ENCODE measurements around the gene RNF43.

RNF43 gene

DNA sequence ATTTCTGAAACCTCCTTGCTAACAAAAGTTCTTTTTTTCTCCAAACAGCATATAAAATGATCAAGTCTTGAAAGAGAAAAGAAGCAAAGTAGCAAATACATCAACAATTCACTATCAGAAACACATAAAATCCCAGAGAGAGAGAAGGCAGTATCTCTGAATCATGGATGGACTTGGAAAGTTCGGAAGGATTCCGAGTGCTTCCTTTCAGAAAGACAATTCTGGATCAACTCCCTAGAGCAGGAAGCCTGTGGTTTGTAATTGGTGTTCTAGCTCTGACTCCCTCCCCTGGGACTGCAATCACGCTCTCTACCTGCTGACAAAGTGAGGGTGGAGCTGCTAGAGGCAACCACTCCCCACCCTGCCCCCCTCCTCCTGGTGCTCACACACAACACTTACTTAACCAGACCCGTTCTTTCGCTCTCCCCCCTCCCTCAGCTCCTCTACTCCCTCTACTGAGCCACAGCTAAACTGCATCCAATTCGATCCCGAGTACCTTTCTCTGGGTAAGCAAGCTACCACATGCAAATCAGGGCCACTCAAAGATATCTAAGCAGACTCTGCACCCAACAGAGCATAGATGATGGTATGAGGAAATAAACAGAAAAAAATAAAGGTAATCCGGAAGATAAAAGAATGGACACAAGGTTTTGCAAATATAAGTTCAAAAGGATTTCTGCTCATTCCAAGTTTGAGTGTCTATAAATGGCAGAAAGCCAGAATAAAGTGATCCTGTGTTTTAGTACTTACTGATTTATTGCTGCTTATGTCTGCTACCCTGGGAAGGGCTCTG, at the start of gene RNF43:
Gene RNF43 (minus strand): TSS at position 235 of the 793 bp plus-strand sequence. CDS start 1,957 bp downstream, outside the sequence.
- DNase-seq (ENCODE audit: low read depth in 2 of 2) = peak; percentile 50 to 71

DNA sequence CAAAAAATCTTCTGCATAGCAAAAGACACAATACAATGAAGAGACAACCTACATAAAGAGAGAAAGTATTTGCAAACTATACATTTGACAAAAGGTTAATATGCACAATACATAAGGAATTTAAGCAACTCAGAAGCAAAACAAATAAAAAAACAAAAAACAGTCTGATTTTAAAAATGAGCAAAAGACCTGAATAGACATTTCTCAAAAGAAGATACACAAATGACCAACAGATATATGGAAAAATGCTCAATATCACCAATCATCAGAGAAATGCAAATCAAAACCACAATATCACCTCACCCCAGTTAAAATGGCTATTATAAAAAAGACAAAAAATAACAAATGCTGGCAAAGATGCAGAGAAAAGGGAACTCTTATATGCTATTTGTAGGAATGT, 38.2 kb upstream of the RNF43 start:
- DNase-seq (ENCODE audit: low read depth in 2 of 2) = no peak

DNA sequence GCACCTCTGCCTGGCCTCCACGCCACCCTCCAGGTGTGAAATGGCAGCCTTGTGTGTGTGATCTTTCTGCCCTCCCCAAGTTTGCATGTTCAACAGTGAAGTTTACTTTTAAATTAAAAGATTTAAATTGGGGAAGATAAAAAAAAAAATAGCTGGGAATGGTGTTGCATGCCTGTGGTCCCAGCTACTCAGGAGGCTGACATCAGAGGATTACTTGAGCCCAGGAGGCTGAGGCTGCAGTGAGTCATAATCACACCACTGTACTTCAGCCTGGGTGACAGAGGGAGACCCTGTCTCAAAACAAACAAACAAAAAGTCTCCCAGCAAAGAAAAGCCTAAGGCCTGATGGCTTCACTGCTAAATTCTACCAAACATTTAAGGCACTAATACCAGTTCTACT, 35.4 kb upstream of the RNF43 start:
- DNase-seq (ENCODE audit: low read depth in 2 of 2) = no peak

DNA sequence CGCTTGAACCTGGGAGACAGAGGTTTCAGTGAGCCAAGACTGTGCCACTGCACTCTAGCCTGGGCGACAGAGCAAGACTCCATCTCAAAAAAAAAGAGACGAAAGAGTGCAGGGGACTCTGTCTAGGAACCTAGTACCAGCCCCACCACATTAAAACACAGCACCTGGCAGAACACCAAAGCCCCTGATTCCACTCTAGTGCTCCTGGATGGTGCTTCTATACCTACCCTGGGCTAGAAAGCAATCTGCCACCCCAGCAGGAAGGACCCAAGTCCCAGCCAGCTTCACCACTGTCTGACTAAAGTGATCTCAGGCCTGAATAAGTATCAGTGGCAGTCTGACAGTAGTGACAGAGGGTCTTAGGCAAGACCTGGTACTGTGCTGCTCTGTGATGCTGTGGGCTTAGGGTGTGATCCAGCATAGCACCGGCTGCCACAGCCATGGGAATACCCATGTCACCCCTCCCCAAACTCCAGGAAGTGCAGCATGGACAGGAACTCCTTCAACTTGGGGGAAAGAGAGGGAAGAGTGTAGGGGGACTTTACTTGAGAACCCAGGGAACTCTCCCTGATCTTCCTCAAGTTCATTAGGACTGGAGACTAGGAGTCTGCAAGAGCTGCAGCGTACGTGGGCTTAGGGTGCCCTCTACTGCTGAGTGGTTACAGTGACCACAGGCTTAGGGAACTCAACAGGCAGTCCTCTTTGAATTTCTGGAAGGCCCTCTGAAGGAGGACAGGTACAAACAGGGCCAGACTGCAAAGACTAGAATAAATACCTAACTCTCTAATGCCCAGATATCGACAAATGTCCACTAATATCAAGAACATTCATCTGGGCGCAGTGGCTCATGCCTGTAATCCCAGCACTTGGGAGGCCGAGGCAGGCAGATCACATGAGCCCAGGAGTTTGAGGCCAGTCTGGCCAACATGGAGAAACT, 30.0 kb upstream of the RNF43 start:
- peak; percentile 8 to 24 for DNase-seq (ENCODE audit: low read depth in 2 of 2)

DNA sequence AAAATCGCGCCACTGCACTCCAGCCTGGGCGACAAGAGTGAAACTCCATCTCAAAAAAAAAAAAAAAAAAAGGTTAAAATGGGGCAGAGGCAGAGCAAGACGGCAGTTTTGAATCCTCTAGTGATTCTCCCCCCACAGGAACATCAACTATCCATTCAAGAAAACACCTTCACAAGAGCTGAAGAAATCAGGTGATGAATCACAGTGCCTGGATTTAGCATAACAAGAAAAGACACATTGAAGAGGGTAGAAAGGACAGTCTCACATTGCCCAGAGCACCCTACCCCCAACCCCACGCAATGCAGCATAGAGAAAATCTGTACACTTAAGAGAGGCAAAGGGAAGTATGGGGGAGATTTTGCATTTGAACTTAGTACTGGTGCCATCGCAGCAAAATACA, 28.8 kb upstream of the RNF43 start:
- no peak for DNase-seq (ENCODE audit: low read depth in 2 of 2)

DNA sequence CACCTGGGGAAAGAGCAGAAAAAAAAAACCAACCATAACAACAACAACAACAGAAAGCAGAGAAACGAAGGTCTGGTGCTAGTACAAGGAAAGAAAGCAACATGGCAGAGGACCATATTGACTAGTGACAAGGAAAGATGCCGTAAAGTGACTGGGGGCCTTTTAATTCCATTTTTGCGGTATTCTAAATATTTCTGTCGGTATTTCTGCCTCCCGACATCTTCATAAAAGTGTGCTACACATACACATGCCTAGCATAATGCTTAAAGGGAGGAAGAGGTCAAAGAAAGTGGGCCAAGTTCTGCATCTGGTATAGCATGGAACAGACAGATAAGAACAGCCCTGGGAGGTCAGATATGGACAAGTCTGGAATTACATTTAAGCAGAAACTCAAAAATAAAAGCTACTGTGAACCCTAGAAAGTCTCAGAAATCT, 19.5 kb upstream of the RNF43 start:
- DNase-seq (ENCODE audit: low read depth in 2 of 2) = no peak

DNA sequence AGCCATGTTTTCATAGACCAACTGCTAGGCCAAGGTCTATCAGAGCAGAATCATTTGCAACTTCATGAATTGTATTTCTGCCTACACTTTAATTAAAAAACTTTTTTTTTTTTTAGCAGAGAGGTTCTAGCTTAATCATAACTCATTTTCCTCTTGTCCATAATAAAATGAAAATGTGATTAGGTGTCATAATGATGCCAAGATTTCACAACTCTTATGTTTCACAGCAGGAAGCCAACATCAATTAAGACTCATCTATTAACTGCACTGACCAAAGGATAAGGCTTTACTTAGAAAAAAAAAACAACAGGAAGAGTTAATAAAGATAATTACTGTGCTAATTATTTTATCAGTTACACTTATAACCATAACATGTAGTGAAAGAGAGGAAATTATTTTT, 18.9 kb upstream of the RNF43 start:
- DNase-seq (ENCODE audit: low read depth in 2 of 2) = no peak

DNA sequence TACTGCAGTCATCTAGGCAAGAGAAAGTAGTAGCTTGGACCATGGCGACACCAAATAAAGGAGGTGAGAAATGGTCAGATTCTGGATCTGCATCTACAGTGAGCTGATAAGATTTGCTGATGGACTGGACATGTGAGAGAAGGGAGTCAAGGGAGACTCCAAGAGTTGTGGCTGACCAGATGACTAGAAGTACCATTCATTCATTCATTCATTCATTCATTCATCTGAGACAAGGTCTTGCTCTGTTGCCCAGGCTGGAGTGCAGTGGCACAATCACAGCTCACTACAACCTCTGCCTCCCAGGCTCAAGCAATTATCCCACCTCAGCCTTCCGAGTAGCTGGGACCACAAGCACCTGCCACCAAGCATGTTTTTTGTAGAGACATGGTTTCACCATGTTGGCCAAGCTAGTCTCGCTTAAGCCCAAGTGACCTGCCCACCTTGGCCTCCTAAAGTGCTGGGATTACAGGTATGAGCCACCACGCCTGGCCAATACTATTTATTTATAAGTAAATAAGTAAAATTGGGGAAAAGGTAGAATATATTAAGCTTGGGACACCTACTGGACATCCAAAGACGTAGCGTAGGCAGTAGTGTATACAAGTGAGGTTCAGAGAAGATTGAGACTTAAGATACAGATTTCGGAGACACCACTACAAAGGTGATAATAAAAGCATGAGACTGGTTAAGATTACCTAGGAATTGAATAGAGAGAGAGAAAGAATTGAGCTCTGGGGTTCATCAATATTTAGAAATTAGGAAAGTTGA, 15.7 kb upstream of the RNF43 start:
- no peak for DNase-seq (ENCODE audit: low read depth in 2 of 2)

DNA sequence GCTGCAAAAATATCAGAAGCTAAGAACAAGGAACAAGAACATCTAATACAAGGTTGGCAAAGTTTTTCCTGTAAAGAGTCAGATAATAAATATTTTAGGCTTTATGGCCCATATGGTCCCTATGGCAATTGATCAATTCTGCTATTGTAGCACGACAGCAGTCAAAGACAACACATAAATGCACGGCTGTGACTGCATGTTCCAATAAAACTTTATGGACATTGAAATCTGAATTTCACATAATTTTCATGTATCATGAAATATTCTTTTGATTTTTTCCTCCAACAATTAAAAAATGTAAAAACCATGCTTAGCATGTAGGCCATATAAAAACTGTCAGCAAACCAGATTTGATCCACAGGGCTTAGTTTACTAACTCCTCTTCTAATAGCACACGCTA, 10.5 kb upstream of the RNF43 start:
- DNase-seq (ENCODE audit: low read depth in 2 of 2) = no peak

DNA sequence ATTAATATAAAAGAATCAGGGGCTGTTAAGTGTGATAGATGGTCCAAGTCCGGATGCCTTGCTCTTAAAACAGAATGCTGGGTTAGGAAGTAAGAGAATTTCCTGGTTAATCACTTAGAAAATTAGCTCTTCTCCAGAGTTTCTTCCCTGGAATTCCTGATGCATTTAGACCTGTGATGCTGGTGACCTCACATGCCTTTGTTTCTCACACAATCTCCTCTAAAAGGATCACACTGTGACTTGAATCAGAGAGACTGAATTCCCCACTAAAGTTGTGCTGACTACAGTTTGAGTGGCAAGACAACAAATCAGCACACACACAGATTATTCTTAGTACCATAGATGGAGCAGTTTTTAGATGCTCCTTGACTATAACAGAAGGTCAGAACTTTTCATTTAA, 4.4 kb upstream of the RNF43 start:
- no peak for DNase-seq (ENCODE audit: low read depth in 2 of 2)

DNA sequence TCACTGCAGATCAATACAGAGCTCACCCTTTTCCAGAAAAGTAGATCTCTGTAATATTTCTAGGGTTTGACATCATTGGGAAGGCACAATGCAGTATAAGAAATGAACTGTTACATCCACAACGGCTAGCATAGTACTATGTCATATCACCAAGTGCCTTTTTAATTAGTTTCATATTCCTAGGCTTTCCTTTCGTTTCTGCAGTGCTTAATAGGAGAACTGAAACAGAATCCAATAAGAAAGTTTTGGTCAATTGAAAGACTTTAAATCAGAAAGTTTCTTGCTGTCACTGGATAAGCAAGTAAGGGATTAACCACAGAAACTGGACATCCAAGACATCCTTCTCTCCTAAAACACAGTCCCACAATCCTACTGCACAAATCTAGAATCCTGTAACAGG, 3.5 kb upstream of the RNF43 start:
- no peak for DNase-seq (ENCODE audit: low read depth in 2 of 2)

DNA sequence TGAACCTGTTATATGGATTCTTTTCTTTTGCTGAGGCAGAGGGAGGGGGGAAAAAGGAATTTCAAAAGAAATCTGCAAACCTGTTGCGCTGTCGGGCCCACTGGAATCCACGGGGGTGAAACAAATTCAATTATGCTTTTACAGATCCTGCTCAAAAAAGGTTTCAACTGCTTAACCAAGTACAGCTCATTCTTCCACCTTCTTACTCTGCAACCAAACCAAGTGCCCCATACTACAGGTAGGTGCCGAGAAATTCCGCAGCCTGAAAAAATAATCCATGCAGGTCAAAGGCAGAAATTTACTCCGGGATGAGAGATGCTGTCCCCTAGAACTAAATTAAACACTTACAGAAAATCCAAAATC, 416 bp downstream of the RNF43 start:
- no peak for DNase-seq (ENCODE audit: low read depth in 2 of 2)

DNA sequence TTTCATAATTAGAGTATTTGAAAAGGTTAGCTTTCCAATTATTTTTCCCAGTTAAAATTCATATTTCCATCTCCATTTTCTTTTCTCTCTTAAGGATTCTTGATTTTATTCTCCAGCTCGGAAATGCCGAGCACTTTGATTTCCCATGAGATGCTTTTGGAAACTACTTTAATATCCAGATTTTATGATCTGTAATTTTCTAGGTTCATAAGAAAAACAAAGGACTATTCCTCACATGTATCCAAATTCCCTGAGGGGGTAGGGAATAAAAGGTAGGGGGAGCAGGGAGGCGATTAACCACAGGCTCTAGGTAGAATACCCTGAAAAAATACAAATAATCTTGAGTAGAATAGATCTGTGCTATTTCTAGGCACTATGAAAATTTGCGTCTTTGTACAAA, 938 bp downstream of the RNF43 start:
- DNase-seq (ENCODE audit: low read depth in 2 of 2) = no peak

DNA sequence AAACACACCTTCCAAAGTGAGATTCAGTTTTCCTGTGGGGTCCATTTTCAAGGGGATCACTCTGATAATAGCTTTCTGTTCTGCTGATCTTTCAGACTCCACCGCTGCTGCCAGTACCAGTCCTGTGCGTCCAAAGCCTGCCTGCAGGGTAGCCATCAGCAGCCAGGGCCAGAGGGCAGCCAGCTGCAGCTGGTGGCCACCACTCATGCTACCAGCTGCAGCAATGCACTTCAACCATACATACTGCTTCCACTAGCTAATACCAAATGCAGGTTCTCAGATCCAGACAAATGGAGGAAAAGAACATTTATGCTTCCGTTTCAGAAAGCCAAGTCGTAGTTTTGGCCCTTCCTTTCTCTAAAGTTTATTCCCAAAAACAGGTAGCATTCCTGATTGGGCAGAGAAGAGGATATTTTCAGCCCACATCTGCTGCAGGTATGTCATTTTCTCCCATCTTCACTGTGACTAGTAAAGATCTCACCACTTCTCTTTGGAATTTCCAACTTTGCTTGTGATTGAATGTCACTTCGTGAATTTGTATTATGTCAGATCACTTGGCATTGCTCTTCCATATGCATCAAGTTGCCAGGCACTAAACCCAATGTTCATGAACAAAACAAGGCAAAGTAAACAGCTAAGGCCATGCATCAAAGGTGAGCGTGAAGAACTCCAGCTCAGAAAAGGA, 1.8 kb downstream of the RNF43 start:
- DNase-seq (ENCODE audit: low read depth in 2 of 2) = no peak

DNA sequence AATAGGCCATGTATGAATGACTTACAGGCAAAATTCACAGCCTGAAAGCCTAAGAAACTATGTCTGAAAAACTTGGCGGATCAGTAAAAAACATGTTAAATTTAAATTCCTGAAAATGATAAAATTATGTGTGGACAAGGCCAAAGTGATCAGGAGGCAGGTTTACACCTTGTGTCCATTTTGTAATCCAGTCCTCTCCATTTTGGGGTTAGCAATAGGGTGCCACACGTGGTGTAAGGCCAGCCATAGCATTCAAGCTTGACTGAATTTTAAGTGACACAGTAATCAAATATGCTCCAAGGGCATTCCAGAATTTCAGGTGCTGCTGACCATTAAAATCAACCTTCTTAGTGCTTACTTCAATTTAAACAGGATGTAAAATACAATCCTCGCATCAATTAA, 2.7 kb downstream of the RNF43 start:
- DNase-seq (ENCODE audit: low read depth in 2 of 2) = no peak

DNA sequence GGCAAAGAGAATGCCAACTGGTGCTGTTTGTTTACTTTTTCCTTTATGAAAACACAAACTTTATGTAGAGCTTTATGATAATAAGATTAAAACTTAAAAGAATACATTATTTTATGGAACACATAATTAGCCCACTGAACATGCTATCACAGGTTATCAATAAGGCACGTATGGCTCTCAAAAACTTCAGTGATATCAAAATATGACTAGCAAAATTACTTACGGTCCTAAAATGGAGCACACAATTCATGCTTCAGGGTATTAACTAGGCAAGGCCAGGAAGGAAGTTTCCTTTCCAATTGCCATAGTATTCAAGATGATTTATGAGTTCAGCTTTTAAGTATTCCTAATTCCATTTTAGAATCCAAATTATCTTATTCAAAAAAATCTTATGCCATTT, 3.6 kb downstream of the RNF43 start:
- no peak for DNase-seq (ENCODE audit: low read depth in 2 of 2)

DNA sequence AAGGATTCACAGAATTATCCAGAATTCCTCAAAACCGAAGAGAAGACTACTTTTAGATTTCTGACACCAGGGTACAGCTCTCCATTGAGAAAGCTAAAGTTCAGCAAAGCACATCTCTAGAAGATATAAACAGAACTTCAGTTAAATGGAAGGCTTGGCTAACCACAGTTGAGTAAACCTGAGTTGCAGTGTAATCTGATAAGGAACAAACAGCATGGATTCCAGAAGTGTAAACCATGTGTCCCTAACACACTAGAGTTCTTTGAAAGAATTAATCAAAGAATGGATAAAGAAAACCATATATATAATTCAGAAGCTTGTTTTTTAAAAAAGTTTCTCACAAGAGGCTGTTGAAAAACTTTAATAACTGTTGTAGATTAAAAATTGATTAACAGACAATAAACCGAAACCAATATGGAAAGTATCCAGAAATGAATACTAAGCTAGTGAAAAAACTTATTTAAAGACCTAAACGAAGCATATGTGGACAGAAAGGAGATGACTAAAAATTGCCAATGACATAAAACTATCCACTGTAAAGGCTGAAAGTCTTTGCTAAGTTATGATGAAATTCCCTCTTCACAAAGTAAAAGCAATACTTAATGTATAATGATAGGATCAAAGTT, 4.3 kb downstream of the RNF43 start:
- no peak for DNase-seq (ENCODE audit: low read depth in 2 of 2)

DNA sequence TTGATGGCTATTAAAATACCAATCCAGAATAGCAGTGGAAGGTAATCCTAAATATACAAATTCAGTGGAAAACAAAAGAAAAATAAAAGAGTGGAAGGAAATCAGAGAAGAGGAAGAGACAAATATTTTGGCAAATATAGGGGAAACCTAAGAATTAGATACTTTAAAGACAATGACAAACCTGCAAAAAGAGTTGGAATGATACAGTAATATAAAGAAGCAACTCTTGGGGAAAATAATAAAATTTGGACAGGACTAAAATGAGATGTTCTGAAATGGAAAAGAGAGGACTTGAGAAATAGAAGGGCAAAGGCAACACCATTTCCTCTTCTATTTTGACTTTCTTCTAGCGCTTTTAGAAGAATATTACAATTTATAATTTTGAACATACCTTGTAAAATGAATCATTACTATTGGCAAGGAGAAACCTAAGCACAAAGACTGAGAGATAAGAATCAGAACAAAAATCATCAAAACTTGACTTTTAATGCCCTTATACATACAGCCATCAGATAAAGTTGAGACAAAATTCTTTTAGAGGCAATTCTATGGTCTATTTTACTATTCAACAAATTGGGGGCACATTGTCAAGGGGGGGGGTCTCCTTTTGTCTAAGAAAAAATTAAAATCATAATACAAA, 5.2 kb downstream of the RNF43 start:
- DNase-seq (ENCODE audit: low read depth in 2 of 2) = no peak

DNA sequence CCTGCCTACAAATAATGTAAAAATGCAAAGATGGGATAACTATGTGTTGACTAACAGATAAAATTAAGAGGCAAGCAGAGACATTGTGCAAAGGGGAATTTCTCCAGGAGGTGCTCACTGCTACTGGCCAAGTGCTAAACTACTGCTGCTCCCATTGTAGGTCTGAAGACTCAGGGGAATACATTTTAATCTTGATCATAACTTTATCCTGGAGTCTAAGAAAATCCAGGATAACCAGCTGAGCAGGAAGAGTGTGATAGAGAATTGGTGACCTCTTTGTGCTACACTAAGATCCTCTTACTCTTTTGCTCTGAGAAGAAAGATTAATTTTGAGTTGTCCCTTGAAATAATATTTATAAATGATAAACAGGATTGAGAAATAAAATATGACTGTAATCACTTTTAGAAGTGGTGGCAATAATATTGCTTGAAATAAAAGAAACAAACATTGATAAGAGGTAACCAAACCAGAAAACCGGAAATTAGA, 5.9 kb downstream of the RNF43 start:
- DNase-seq (ENCODE audit: low read depth in 2 of 2) = no peak

DNA sequence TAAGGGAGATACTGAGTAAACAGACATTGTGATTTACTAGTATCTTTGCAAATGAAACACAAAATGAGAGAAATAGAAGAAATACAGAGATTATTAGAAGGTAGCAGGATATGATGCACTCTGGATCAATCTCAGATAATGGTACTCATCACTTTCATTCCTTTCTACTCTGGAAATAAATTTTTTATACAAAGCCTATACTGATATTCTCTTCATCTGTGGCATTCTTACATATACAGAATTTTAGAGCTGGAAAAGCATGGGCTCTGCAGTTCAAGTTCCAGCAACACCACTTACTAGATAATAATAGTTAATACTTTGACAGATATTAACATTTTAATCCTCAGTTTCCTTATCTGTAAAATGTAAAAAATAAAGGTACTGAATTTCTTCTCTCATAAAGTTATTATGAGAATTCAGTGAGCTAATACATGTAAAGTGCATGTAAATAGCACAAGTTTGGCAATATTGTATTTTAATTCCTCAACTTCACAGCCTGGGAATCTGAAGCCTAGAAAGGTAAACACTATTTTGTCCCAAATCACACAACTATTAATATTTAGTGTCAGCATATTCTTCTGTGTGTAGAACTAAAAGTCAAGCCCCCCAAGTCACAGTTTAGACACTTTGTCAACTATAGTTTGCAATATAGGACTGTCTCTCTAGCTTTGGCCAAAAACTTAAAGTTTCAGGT, 6.5 kb downstream of the RNF43 start:
- DNase-seq (ENCODE audit: low read depth in 2 of 2) = no peak
